DND-41 (cell line): ENCODE results near the gene ZNF429.

Source experiments
- EZH2 ChIP-seq: IDR thresholded peaks from 3 replicates; pipeline ENCODE4 v1.6.1; 2012; ENCODE audit warnings: borderline replicate concordance, low read depth, mild to moderate bottlenecking, moderate library complexity, low read length, inconsistent platforms; ENCODE audit not compliant: severe bottlenecking
- TF ChIP-seq, protein P1 (sequence below): IDR thresholded peaks from 2 replicates; pipeline ENCODE4 v1.5.1; 2012; ENCODE audit warnings: borderline replicate concordance, low read length, moderate library complexity, mild to moderate bottlenecking; ENCODE audit not compliant: poor library complexity, severe bottlenecking; ENCODE audit errors: extremely low read depth

DNA sequence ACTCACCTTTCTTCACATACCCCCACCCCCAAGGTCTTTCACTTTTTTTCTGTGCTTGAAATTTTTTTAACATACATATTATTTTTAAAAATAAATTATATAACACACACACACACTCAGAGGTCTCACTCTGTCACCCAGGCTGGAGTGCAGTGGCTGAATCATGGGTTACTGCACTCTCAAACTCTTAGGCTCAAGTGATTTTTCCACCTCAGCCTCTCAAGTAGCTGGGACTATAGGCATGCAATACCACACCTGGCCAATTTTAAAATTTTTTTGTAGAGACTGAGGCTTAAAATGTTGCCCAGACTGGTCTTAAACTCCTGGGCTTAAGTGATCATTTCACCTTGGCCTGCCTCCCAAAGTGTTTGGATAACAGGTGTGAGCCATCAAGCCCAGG lies 32.9 kb upstream of the ZNF429 start:
- TF ChIP-seq, protein P1, sequence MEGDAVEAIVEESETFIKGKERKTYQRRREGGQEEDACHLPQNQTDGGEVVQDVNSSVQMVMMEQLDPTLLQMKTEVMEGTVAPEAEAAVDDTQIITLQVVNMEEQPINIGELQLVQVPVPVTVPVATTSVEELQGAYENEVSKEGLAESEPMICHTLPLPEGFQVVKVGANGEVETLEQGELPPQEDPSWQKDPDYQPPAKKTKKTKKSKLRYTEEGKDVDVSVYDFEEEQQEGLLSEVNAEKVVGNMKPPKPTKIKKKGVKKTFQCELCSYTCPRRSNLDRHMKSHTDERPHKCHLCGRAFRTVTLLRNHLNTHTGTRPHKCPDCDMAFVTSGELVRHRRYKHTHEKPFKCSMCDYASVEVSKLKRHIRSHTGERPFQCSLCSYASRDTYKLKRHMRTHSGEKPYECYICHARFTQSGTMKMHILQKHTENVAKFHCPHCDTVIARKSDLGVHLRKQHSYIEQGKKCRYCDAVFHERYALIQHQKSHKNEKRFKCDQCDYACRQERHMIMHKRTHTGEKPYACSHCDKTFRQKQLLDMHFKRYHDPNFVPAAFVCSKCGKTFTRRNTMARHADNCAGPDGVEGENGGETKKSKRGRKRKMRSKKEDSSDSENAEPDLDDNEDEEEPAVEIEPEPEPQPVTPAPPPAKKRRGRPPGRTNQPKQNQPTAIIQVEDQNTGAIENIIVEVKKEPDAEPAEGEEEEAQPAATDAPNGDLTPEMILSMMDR, result no peak
- TF ChIP-seq EZH2, result no peak
